HG03039 (cell line): ENCODE results near the gene F9.
"Not testable (repeated sequence)": the region's sequence is repeated elsewhere in the genome, so short reads cannot be mapped to it uniquely, and the experiment has no call there.

Experiments used
- ATAC-seq: cut with Tn5 transposase; IDR thresholded peaks from one replicate; pipeline ENCODE4 v1.9.1; 2021; ENCODE audit warnings: mild to moderate bottlenecking, moderate library complexity; ENCODE audit not compliant: unreplicated experiment

F9 gene

DNA sequence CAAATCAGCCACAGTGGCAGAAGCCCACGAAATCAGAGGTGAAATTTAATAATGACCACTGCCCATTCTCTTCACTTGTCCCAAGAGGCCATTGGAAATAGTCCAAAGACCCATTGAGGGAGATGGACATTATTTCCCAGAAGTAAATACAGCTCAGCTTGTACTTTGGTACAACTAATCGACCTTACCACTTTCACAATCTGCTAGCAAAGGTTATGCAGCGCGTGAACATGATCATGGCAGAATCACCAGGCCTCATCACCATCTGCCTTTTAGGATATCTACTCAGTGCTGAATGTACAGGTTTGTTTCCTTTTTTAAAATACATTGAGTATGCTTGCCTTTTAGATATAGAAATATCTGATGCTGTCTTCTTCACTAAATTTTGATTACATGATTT is at the start of gene F9:
F9 (plus strand) TSS at position 190 of the 400 bp plus-strand sequence; CDS start at position 216, 26 bp downstream.
- no peak for ATAC-seq

DNA sequence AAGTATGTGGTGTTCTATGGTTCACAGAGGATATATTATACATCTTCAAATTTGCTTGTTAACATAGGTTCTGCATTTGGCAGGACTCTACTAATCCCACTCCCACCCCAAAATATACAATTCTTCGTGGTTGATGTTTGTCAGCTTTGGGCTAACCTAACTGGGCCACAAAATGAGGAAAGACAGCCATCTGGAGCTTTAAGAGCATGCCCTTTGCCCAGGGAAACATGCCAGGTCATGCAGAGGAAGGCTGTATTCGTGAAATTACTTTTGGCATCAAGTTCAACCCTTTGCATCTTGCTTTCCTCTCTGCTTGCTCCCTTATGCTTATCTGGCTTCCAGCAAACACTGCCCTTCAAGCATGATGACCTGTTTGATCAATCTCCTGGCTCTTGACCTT is 46.8 kb upstream of the F9 start:
- ATAC-seq: no peak

DNA sequence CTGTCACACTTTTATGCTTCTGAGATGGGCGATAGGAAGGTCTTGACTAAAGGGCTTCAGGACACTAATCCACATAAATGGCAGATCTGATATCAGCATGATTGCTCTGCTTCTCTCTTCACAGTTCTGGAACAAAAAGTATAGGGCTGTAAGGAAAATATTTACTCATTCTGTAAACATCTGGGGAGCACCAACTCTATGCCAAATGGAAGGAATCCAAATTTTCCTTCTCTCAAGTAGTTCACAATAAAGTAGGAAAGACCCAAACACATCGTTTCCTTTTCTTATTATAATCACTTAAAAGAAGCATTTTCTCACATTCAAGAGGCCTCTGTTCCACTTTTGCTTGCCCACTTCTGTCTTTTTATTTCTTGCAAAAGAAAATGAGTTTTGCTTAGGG is 45.9 kb upstream of the F9 start:
- ATAC-seq: no peak

DNA sequence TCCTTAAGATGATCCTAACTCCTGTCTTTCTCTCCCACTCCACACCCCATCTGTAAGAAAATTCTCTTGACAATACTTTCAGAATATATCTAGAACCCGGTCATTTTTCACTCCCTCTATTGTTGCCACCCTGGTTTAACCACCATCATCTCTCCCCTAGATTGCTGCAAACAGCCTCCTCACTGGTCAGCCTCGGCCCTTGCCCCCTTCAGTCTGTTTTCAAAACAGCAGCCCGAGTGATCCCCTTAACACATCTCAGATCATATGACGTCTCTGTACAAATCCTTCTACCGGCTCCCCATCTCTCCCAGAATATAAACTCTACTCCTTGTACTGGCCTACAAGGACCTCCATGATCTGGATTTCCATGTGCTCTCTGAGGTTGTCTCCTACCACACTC is 35.2 kb upstream of the F9 start:
- ATAC-seq: no peak

DNA sequence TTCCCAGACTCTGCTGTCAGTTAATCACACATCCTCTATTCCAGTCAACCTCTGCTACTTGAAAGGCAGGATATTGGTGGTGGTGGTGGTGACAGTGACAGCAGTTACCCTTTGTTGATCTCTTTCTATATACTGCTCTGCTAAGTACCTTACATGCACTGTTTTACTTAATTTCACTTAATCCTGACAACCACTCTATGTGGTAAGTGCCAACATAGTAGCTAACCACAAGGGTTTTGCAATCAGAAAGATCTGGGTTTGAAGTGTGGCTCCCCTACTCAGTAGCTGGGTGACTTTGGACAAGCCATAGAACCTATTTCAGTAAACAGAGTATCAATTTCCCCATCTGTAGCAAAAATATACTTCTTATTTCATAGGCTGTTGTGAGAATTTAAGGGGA is 24.2 kb upstream of the F9 start:
- no peak for ATAC-seq

DNA sequence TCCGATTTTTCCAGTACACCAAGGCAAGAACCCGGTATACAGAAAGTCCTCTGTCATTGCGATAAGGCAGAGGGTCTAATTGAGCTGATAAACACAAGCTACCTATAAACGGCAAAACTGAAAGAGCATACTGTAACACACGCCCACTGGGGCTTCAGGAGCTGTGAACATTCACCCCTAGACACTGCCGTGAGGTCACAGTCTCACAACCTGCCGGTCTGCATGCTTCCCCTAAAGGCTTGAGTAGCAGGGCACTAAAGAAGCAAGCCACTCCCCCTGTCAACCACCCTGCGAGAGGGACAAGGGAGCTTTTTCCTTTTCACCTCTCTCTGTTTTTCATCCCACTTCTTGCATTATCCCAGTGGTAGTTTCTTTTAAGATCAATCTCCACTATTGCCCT is 22.4 kb upstream of the F9 start:
- no peak for ATAC-seq

DNA sequence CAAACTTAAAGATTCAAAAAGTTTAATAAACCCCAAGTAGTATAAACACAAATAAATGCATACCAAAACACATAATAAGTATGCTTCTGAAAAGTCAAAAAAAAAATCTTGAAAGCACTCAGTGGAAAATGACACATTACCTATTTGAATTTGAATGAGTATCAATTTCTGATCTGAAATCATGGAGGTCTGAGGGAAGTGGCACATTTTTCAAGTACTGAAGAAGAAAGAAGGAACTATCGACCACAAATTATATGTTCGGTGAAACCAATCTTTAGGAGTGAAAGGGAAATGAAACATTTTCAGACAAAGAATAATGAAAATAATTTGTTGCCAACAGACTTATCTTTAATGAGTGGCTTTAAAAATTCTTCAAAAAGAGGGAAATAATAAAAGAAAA is 12.1 kb upstream of the F9 start:
- no peak for ATAC-seq

DNA sequence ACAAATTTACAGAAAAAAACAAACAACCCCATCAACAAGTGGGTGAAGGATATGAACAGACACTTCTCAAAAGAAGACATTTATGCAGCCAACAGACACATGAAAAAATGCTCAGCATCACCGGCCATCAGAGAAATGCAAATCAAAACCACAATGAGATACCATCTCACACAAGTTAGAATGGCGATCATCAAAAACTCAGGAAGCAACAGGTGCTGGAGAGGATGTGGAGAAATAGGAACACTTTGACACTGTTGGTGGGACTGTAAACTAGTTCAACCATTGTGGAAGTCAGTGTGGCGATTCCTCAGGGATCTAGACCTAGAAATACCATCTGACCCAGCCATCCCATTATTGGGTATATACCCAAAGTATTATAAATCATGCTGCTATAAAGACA is 1.7 kb upstream of the F9 start:
- ATAC-seq: not testable (repeated sequence)

DNA sequence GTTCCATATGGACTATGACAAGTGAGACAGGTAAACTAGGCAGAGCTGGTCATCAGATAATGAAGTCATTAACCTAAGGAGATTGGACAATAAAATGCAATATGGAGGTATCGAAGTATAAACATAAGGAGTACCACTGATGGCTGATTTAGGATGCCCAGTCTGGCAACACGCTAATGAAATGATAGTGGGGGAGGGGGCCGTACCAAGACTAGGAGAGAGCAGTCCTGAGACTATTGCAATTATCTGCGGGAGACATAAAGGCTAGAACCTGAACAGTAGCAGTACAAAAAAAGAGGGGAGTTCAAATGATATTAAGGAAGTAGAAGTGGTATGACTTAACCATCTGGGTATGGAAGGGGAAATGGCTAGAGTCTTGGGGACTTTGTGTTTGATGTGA is 2.3 kb downstream of the F9 start:
- no peak for ATAC-seq

DNA sequence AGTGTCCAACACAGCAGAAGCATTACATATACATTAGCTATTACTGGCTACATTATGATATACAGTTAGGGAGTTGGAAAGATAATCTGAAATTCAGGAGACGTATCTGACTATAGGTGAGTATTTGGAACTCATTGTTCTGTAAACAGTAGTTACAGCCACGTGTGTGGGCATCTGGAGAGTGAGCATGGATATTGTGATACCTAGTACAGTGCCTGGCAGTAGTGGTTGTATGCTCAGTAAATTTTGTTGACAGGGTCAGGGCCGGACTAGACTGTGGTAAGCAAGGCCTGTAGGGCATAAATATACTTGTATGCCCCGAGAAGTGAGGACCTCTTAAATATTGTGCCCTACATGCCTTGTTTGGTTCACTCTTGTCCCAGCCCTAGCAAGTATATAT is 2.9 kb downstream of the F9 start:
- no peak for ATAC-seq

DNA sequence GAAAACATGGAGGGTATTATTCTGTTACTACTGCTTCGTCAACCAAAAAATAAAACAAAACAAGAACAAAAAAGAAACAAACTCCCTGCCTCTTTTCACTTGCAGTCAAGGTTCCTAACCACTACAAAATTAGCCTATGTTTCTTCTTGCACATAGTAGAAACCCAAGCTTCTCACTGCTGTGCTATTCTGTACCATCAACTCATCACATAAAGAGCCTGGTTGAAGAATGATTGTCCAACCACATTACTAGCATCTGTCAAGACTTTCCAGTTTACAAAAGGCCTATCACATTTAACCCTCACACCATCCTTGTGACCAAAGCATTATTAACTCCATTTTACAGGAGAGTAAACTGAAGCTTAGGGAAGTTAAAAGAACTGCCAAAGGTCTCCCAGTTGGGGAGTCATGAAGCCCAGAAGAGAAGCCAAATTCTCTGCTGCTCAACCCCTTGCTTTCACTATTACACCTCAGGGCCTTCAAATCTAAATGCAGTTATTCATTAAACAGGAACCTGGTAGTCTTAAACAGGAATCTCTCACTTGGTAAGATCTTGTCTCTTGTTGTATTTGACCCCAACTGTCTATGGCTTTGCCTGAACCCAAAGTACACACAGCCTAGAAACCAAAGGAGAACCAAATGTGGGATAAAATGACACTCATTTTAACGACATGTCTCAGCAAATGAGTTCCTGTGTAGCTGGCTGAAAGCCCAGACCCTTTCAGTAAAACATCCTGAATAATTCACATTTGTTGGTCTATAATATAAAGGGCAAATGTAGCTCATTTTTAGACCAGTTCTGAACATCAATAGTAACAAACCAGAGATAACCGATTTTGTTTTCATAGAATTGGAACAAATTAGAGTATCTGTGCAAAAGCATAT is 8.6 kb downstream of the F9 start:
- ATAC-seq: no peak

DNA sequence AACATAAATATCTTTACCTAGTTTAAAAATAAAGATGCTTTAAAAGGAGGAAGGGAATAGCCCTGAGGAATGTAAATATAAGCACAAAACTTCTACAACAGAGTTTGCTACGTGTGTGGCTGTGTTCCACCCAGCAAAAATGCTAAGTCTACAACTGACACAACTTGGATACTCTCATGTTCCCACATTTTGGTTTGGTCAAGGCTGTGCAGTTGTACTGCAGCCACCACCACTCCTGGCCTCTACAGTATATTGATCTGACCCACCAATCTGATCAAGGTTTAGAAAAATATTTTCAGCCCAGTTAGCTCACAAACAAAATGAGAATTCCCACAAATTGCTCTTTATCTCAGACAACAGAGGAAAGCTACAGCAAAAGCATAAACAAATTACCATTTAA is 12.1 kb downstream of the F9 start:
- no peak for ATAC-seq

DNA sequence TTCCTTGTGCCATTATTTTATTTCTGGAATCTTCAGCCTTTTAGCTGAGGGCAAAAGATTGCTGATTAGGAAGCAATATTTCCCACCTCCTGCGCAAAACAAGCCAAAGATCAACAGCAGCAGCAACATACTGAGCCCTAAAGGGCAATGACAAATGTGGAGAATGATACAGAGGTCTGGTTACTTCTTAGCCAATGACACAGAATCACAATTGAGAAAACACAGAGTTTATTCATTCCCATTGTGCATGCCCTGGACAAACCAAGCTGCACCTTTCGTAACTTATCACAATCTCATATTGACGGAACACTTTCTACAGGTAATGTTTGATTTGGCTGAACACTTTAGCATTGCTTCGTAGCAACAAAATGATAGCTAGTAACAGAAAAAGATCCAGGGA is 13.4 kb downstream of the F9 start:
- ATAC-seq: no peak

DNA sequence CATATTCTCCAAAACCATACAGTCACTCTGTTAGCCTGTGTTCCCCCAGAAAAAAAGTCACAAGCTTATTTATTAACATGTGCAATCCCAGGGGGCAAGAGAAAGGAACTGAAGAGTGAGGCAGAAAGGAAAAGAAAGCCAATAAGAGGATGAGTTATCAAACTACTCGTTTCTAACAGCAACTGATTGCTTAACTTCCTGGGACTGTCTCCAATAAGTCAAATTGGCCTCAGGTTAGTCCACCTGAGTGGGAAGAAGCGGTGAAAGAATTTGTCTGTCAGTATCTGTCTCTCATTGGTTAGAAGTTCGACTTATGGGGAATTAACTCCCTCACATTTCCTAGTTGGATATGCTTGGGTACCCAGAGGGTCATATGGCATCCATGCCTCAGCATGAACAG is 14.1 kb downstream of the F9 start:
- no peak for ATAC-seq

DNA sequence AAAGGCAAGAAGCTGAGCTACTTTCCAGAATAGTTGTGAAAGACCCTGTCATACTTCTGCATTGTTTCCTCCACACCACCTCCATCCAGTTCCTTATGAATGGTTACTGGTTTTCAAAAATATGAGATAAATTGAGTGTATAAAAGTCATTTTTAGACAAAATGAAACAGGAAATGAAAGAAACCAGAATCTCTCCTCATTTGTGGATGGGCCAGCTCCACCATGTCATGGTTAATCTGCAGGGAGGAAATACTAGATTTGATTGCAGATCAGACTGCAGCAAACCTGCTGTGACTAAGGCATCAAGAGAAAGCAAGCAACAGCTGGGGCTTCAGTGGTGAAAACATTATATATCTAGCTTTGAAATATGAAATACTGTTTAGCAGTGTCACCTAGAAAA is 23.8 kb downstream of the F9 start:
- ATAC-seq: peak; percentile 10

DNA sequence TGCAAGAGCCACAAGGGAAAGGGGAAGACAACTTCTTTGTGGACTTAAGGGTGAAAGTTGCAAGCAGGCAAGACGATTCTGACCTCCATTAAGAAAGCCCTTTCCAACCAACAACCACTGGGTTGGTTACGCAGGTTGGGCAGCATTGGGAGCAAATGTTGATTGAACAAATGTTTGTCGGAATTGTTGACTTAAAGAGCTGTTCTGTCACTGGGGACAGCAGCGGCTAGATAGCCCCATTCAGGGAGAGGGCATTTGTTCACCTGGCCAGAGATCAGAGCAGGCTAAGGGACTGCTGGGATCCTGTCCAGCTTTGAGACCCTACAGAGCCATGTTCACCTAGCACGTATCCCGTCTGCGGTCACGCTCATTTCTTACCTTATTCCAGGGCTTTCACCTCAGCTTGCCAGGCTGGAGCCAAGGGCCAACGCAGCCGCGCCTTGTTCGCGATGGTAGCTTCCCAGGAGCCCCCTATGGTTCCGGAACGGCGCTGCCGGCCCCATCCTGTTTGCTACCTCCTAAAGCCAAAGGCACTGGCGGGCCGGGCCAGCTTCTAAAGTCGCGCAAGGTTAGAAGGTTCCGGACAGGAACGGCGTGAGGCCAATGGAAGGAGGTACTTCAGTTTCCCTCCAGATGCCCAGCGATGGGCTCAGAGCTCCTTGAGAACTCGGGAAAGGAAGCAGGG is 24.6 kb downstream of the F9 start:
- no peak for ATAC-seq

DNA sequence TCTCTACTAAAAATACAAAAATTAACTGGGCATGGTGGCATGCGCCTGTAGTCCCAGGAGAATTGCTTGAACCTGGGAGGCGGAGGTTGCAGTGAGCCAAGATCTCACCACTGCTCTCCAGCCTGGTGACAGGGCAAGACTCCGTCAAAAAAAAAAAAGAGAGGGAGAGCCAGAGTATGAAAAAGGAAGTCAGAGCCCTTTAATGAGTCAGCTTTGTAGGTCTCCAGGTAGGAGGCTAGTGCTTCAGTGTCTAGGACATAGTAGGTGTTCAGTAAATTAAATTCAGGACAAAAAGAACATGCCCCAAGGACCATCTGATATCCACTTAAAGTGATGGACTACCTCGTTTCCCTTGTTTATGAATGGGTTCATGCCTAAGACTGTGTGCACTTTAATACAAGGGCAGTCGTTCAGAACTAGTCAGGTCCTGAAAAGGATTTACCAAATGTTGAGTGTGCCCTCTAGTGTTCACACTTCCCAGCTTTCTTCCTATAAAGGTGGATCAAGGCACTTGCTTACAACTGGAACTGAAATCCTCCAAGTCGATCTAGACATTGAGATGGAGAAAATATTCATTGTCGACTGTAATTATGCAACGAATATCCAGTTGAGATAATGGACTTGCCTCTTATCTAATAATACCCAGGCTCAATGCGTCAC is 29.0 kb downstream of the F9 start:
- ATAC-seq: no peak

DNA sequence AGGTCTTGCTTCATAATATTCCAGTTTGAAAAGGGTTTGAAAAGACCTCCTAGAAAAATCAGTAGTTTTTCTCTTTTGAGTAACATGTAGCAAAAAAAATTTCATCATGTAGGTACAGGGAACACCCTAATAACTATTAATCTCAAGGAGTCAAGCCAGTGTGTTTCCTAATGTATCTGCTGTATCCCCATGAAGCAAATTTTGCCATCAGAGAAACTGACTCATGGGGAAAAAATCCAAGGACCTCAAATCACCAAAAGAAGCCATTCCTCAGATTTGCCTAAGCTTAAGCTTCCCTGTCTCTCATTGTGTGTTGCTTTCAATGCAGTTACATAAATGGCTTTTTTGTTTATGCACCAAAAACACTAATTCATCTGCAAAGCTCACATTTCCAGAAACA is 29.7 kb downstream of the F9 start:
- no peak for ATAC-seq

DNA sequence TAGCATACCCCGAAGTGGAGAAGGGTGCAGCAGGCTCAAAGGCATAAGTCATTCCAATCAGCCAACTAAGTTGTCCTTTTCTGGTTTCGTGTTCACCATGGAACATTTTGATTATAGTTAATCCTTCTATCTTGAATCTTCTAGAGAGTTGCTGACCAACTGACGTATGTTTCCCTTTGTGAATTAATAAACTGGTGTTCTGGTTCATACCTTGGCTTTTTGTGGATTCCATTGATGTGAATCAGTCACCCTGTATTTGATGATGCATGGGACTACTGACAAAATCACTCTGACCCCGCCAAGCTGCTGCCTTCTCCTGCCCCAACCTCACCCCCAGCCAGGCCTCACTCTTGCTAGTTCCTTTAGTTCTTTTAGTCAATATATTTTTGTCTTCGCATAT is 32.7 kb downstream of the F9 start:
- ATAC-seq: no peak

DNA sequence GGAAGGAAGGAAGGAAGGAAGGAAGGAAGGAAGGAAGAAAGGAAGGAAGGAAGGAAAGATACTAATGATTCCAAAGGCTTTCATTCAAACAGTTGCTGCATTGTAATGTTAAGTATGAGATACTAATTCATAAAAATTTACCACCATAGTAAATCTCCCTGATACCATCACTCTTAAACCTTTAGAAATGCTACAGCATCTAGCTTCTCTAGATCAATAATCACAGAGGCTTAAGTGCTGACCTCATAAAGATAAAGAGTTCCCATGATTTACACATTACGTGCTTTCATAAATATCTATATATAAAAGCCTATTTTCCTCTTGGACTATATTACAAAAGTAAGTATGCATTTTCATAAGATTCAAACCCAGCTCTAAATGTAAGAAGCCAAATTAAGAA is 36.4 kb downstream of the F9 start:
- ATAC-seq: no peak

DNA sequence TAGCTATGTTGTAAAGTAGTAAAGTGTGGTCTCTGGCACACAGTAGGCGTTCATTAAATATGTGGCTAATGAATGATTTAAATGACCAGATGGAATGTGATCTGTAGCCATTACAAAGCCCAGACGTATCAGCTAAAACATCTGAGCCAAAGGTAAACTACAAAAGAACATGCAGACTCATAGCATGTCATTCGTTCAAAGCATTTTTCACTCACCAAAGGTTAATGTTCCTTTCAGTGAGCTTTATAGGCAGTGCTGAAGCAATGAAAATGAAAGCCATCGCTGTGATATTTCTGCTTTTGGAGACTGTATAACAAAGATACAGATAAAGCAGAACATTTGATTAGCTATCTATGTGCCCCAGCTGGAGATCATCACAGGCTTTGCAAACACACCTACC is 50.5 kb downstream of the F9 start:
- ATAC-seq: no peak

DNA sequence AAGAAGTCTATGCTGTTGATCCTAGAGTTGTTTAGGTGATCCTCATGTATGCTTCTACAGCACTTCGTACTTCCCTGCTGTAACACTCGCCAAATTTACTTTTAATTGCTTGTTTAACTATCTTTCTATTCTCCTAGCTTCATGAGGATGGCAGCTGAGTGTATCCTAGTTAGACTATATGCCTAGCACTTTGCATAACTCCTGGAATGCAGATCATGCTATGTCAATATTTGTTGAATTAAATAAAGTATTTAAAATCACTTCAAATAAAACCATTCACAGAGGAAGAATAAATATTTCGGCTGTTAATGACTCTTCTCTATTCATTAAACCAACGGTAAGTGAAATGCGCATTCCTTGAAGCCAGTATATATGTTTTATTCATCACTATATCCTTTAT is 55.1 kb downstream of the F9 start:
- no peak for ATAC-seq
